Right renal cortex interstitium (tissue), 3 donors: ENCODE results near the gene PDE4B. TPM values are rescaled to one million over a fixed set of nuclear protein-coding genes. Genes with fewer than 3 reads are reported as not detected.
"Not testable (repeated sequence)": the region's sequence is repeated elsewhere in the genome, so short reads cannot be mapped to it uniquely, and the experiment has no call there.

Experiments used
- DNase-seq, 3 donors: peaks; one replicate each; pipeline ENCODE4 v3.0.0-alpha.2; 2013; ENCODE audit warnings: low read depth in 3 of 3, low spot score in 2 of 3
- polyA plus RNA-seq, 3 donors: library from polyadenylated mRNA; unstranded; fragments of 120-200 nt; gene quantifications; one replicate each; pipeline ENCODE4 v1.2.1, GENCODE V29; 2013; ENCODE audit not compliant: insufficient read length in 3 of 3

PDE4B gene
- polyA plus RNA-seq, 3 donors: 7.3 to 10.0 (median 10.0) TPM

GRCh38 chr1:66104076-66104475, 311.4 kb downstream of the PDE4B start:
- not testable (repeated sequence) for DNase-seq

- DNase-seq: no peak
Observed at GRCh38 chr1:66108624-66109023, 315.9 kb downstream of the PDE4B start.

- no peak for DNase-seq
Observed at GRCh38 chr1:66112744-66113400, 320.2 kb downstream of the PDE4B start.

- no peak for DNase-seq
Observed at GRCh38 chr1:66119148-66119547, 326.5 kb downstream of the PDE4B start.

GRCh38 chr1:66124670-66125069, 332.0 kb downstream of the PDE4B start:
- no peak for DNase-seq

- not testable (repeated sequence) for DNase-seq
Observed at GRCh38 chr1:66128641-66129040, 335.9 kb downstream of the PDE4B start.

GRCh38 chr1:66132324-66132723, 339.6 kb downstream of the PDE4B start:
- no peak for DNase-seq

- no peak for DNase-seq
Observed at GRCh38 chr1:66134004-66134403, 341.3 kb downstream of the PDE4B start.

GRCh38 chr1:66135161-66135560, 342.5 kb downstream of the PDE4B start:
- no peak for DNase-seq

GRCh38 chr1:66136423-66136822, 343.7 kb downstream of the PDE4B start:
- not testable (repeated sequence) for DNase-seq

GRCh38 chr1:66137235-66137634, 344.5 kb downstream of the PDE4B start:
- DNase-seq: no peak

GRCh38 chr1:66138613-66139012, 345.9 kb downstream of the PDE4B start:
- no peak for DNase-seq

- no peak for DNase-seq
Observed at GRCh38 chr1:66140072-66140471, 347.4 kb downstream of the PDE4B start.

GRCh38 chr1:66143651-66144050, 351.0 kb downstream of the PDE4B start:
- no peak for DNase-seq

- DNase-seq: no peak
Observed at GRCh38 chr1:66147226-66147835, 354.6 kb downstream of the PDE4B start.

- no peak for DNase-seq
Observed at GRCh38 chr1:66152034-66152433, 359.3 kb downstream of the PDE4B start.

GRCh38 chr1:66154394-66154793, 361.7 kb downstream of the PDE4B start:
- DNase-seq: no peak

GRCh38 chr1:66156144-66156543, 363.4 kb downstream of the PDE4B start:
- no peak for DNase-seq

GRCh38 chr1:66159800-66160199, 367.1 kb downstream of the PDE4B start:
- no peak for DNase-seq

GRCh38 chr1:66160719-66161118, 368.0 kb downstream of the PDE4B start:
- DNase-seq: no peak

GRCh38 chr1:66166753-66167152, 374.1 kb downstream of the PDE4B start:
- DNase-seq: no peak

- no peak for DNase-seq
Observed at GRCh38 chr1:66167267-66167666, 374.6 kb downstream of the PDE4B start.

- DNase-seq: no peak
Observed at GRCh38 chr1:66168467-66168887, 375.8 kb downstream of the PDE4B start.
